Liver (tissue), 9 donors: Measurements from ENCODE around the gene TNC. TPM values are rescaled to one million over a fixed set of nuclear protein-coding genes. Genes with fewer than 3 reads are reported as not detected.

ENCODE experiments used
- DNase-seq: peaks from one replicate; pipeline ENCODE4 v3.0.0-alpha.2; 2017; ENCODE audit warnings: low spot score
- H3K27ac ChIP-seq, 2 donors: one replicate each; pipeline ENCODE4 v1.7.0; 2013; ENCODE audit warnings: inconsistent platforms in 2 of 2, low read length in 2 of 2, control low read depth in 1 of 2, low read depth in 1 of 2, mild to moderate bottlenecking in 1 of 2
- H3K27me3 ChIP-seq, 4 donors: one replicate each; pipeline versions ENCODE4 v1.6.1 to v1.7.0; 2013; ENCODE audit warnings: low read length in 3 of 4, inconsistent platforms in 1 of 4, mild to moderate bottlenecking in 1 of 4, moderate library complexity in 1 of 4; ENCODE audit not compliant: control insufficient read depth in 4 of 4, insufficient read depth in 4 of 4
- H3K36me3 ChIP-seq, 4 donors: one replicate each; pipeline versions ENCODE4 v1.6.1 to v1.7.0; 2013; ENCODE audit warnings: low read length in 3 of 4, mild to moderate bottlenecking in 3 of 4, low read depth in 1 of 4, moderate library complexity in 1 of 4; ENCODE audit not compliant: control insufficient read depth in 4 of 4, insufficient read depth in 3 of 4
- H3K4me1 ChIP-seq, 4 donors: one replicate each; pipeline versions ENCODE4 v1.6.1 to v1.7.0; 2013; ENCODE audit warnings: low read length in 3 of 4, mild to moderate bottlenecking in 3 of 4, moderate library complexity in 1 of 4; ENCODE audit not compliant: control insufficient read depth in 4 of 4, insufficient read depth in 4 of 4
- H3K4me3 ChIP-seq, 3 donors: one replicate each; pipeline versions ENCODE4 v1.6.1 to v1.7.0; 2013; ENCODE audit warnings: low read length in 3 of 3, control low read depth in 1 of 3, low read depth in 1 of 3, mild to moderate bottlenecking in 1 of 3
- H3K9ac ChIP-seq, 2 donors: one replicate each; pipeline ENCODE4 v1.7.0; 2013; ENCODE audit warnings: low read length in 2 of 2, mild to moderate bottlenecking in 2 of 2, moderate library complexity in 2 of 2, control low read depth in 1 of 2, low read depth in 1 of 2
- H3K9me3 ChIP-seq, 4 donors: one replicate each; pipeline versions ENCODE4 v1.6.1 to v1.7.0; 2013; ENCODE audit warnings: low read length in 3 of 4; ENCODE audit not compliant: control insufficient read depth in 4 of 4
- ATF3 ChIP-seq: IDR thresholded peaks from 2 replicates; pipeline ENCODE4 v1.6.1; 2016; ENCODE audit warnings: antibody characterized with exemption
- CTCF ChIP-seq: fragments of 150-350 bp; IDR thresholded peaks from 2 replicates; pipeline ENCODE4 v1.5.1; 2017; ENCODE audit warnings: improper control_type of control experiment, low read depth, low read length; ENCODE audit not compliant: missing input control
- FOXA1 ChIP-seq: IDR thresholded peaks from 2 replicates; pipeline ENCODE4 v1.6.1; 2016; ENCODE audit warnings: antibody characterized with exemption
- FOXA2 ChIP-seq: IDR thresholded peaks from 2 replicates; pipeline ENCODE4 v1.6.1; 2016; ENCODE audit warnings: antibody characterized with exemption
- GABPA ChIP-seq, 2 donors: IDR thresholded peaks in 1 of 2; conservative IDR thresholded peaks in 1 of 2; 2 replicates each; pipeline ENCODE4 v1.6.1; 2016; ENCODE audit warnings: antibody characterized with exemption in 2 of 2, mild to moderate bottlenecking in 1 of 2, moderate library complexity in 1 of 2
- HNF4A ChIP-seq, 2 donors: conservative IDR thresholded peaks; 2 replicates each; pipeline ENCODE4 v1.6.1; 2016; ENCODE audit warnings: antibody characterized with exemption in 2 of 2, mild to moderate bottlenecking in 2 of 2
- HNF4G ChIP-seq: IDR thresholded peaks from 2 replicates; pipeline ENCODE4 v1.6.1; 2016; ENCODE audit warnings: antibody characterized with exemption
- JUND ChIP-seq, 2 donors: IDR thresholded peaks; 2 replicates each; pipeline ENCODE4 v1.6.1; 2016; ENCODE audit warnings: antibody characterized with exemption in 2 of 2
- MAX ChIP-seq: IDR thresholded peaks from 2 replicates; pipeline ENCODE4 v1.6.1; 2016; ENCODE audit warnings: antibody characterized with exemption
- NR2F2 ChIP-seq: IDR thresholded peaks from 2 replicates; pipeline ENCODE4 v1.6.1; 2016; ENCODE audit warnings: antibody characterized with exemption
- RAD21 ChIP-seq, 2 donors: IDR thresholded peaks; 2 replicates each; pipeline ENCODE4 v1.6.1; 2016; ENCODE audit warnings: antibody characterized with exemption in 2 of 2, mild to moderate bottlenecking in 2 of 2
- RXRA ChIP-seq, 2 donors: IDR thresholded peaks; 2 replicates each; pipeline ENCODE4 v1.6.1; 2017 to 2018; ENCODE audit warnings: antibody characterized with exemption in 2 of 2, mild to moderate bottlenecking in 1 of 2
- SP1 ChIP-seq: IDR thresholded peaks from 2 replicates; pipeline ENCODE4 v1.6.1; 2018; ENCODE audit warnings: antibody characterized with exemption, mild to moderate bottlenecking
- YY1 ChIP-seq: IDR thresholded peaks from 2 replicates; pipeline ENCODE4 v1.6.1; 2016; ENCODE audit warnings: antibody characterized with exemption, mild to moderate bottlenecking
- ZBTB33 ChIP-seq: IDR thresholded peaks from 2 replicates; pipeline ENCODE4 v1.6.1; 2016; ENCODE audit warnings: antibody characterized with exemption
- WGBS: extraction: QIAGEN DNeasy Blood & Tissue Kit; methylation state at CpG from one replicate; pipeline ENCODE4 v1.1.7; 2013; 5-methylcytosine and 5-hydroxymethylcytosine counted together
- polyA plus RNA-seq, 2 donors: library from polyadenylated mRNA; stranded (reverse) in 1 of 2; unstranded in 1 of 2; fragments of 200-250 nt in 1 of 2; fragments of >200 nt in 1 of 2; fragmentation: Nextera tagmentation in 1 of 2; extraction: Ambion mirVana in 1 of 2; gene quantifications; one replicate each; pipeline versions ENCODE4 v1.2.1 to v1.2.3, GENCODE V29; 2013 to 2015
- total RNA-seq, 2 donors: library from RNA; depleted of rRNA; stranded (reverse); fragments of >200 nt; gene quantifications; one replicate each; pipeline ENCODE4 v1.2.3, GENCODE V29; 2014
- TF ChIP-seq, protein P1 (sequence below): IDR thresholded peaks from 2 replicates; pipeline ENCODE4 v1.6.1; 2016; ENCODE audit warnings: antibody characterized with exemption, mild to moderate bottlenecking
- donor health status: healthy.
- donor health status: healthy.
- donor health status: healthy.
- donor health status: healthy.
- donor health status: healthy.

Gene TNC
- total and polyA plus RNA-seq, 4 donors: 0.19 to 6.3 (median 1.8) TPM

DNA sequence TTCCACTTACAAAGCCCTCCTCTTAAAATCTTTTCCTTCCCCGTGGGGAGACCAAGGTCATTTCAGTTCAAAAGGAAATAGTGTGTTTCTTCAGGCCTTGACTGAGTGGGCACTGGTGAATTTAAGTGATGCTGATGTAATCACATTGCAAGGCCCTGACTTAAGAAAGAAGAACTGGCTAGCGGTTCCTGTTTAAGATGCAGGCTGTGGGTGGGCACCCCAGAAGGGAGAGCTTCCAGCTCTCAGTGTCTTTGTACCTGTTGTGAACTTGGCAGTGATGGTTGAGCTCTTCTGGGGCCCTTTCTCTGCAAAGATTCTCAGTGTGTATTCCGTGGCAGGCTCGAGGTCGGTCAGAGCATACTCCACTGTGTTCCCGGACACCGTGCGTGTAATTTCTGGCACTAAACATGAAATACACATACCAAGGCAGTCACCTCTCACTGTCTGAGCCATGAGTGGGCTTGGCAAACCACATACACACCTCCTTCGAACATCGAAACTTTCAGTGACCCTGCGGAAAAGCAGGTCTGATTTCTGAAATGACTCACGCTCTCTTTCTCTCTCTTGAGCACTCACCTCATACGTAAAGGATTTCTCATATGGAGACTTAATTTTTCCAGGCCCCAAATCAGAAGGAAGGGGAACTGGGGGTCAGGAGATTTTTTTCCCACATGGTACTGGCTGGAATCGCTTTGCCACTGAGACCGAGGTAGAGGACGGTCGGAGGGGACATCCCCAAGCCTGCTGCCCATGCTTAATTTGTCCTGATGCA is 81.9 kb downstream of the TNC start:
- Histone ChIP-seq H3K9me3 (no peaks in the 10 kb centered on the region), H3K27ac (no peak overlapping the region), H3K4me3 (no peak overlapping the region), H3K36me3 (peaks cover 0 to 1% (median 0%) of the 10 kb centered on the region in 4 donors), H3K27me3 (no peaks in the 10 kb centered on the region), H3K9ac (no peak overlapping the region), H3K4me1 (no peaks in the 10 kb centered on the region)
- WGBS: 88% methylated on average over 17 of the region's 17 CpGs
- TF ChIP-seq, protein P1, sequence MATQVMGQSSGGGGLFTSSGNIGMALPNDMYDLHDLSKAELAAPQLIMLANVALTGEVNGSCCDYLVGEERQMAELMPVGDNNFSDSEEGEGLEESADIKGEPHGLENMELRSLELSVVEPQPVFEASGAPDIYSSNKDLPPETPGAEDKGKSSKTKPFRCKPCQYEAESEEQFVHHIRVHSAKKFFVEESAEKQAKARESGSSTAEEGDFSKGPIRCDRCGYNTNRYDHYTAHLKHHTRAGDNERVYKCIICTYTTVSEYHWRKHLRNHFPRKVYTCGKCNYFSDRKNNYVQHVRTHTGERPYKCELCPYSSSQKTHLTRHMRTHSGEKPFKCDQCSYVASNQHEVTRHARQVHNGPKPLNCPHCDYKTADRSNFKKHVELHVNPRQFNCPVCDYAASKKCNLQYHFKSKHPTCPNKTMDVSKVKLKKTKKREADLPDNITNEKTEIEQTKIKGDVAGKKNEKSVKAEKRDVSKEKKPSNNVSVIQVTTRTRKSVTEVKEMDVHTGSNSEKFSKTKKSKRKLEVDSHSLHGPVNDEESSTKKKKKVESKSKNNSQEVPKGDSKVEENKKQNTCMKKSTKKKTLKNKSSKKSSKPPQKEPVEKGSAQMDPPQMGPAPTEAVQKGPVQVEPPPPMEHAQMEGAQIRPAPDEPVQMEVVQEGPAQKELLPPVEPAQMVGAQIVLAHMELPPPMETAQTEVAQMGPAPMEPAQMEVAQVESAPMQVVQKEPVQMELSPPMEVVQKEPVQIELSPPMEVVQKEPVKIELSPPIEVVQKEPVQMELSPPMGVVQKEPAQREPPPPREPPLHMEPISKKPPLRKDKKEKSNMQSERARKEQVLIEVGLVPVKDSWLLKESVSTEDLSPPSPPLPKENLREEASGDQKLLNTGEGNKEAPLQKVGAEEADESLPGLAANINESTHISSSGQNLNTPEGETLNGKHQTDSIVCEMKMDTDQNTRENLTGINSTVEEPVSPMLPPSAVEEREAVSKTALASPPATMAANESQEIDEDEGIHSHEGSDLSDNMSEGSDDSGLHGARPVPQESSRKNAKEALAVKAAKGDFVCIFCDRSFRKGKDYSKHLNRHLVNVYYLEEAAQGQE: no peak
- TF ChIP-seq JUND (IDR thresholded peaks at IDR 0.05) (no peak), RAD21 (IDR thresholded peaks at IDR 0.05) (no peak), MAX (no peak), GABPA (IDR thresholded peaks at IDR 0.05 in 1 of 2, conservative IDR thresholded peaks at IDR 0.05 in 1 of 2) (no peak)
- no peak for DNase-seq

DNA sequence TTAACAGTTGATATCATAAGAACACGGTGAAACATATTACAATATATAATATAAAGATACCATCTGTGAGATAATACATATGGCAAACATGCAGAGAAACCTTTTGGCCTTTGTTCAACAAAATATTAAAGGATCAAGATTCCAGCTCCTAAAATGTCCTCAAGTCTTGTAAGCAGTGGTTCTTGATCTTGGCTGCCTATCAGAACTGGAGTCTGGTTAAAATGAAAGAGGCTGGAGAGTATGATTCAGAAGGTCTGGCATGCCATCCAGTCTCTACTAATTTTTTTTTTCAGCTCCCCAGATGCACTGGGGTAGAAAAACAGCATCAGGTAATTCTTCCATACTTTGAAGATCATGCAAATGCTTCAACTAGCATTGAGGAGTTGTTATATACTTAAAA is 83.2 kb downstream of the TNC start:
- peaks cover 0 to 1% (median 0%) of the 10 kb centered on the region in 4 donors for H3K36me3 ChIP-seq
- no peak for DNase-seq
- 85% methylated on average over 1 of the region's 1 CpG for WGBS

More for the DNA sequence above, 83.2 kb downstream of the TNC start:
- Histone ChIP-seq H3K9me3 (no peaks in the 10 kb centered on the region), H3K9ac (no peak overlapping the region), H3K27ac (no peak overlapping the region), H3K27me3 (no peaks in the 10 kb centered on the region), H3K4me1 (no peaks in the 10 kb centered on the region), H3K4me3 (no peak overlapping the region)
- TF ChIP-seq FOXA2 (no peak), FOXA1 (no peak), SP1 (no peak), ATF3 (no peak), JUND (IDR thresholded peaks at IDR 0.05) (no peak), CTCF (no peak), HNF4A (conservative IDR thresholded peaks at IDR 0.05) (no peak), HNF4G (no peak), MAX (no peak), RAD21 (IDR thresholded peaks at IDR 0.05) (no peak), NR2F2 (no peak), ZBTB33 (no peak), YY1 (no peak), RXRA (IDR thresholded peaks at IDR 0.05) (no peak)
